ENCODE data around the gene GTF2H4.

GRCh38 chr6:30898750-30899360, 9.2 kb upstream of the GTF2H4 start:
- no peak for TF ChIP-seq EZH2 (IDR thresholded peaks at IDR 0.05; ENCODE audit: low read depth)
- TF ChIP-seq, protein P1, sequence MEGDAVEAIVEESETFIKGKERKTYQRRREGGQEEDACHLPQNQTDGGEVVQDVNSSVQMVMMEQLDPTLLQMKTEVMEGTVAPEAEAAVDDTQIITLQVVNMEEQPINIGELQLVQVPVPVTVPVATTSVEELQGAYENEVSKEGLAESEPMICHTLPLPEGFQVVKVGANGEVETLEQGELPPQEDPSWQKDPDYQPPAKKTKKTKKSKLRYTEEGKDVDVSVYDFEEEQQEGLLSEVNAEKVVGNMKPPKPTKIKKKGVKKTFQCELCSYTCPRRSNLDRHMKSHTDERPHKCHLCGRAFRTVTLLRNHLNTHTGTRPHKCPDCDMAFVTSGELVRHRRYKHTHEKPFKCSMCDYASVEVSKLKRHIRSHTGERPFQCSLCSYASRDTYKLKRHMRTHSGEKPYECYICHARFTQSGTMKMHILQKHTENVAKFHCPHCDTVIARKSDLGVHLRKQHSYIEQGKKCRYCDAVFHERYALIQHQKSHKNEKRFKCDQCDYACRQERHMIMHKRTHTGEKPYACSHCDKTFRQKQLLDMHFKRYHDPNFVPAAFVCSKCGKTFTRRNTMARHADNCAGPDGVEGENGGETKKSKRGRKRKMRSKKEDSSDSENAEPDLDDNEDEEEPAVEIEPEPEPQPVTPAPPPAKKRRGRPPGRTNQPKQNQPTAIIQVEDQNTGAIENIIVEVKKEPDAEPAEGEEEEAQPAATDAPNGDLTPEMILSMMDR (conservative IDR thresholded peaks at IDR 0.05) = no peak

Data from PC-9 (cell line).